Naive B cell (primary cell): ENCODE results near the gene CLCN6. TPM values are rescaled to one million over a fixed set of nuclear protein-coding genes. Genes with fewer than 3 reads are reported as not detected.

ENCODE experiments used
- ATAC-seq, 2 donors: fragments of 150-1000 bp; cut with Tn5 transposase; 2 replicates each; pipeline ENCODE4 v1.10.0; 2021; ENCODE audit warnings: low read depth in 2 of 2, mild to moderate bottlenecking in 2 of 2, moderate library complexity in 2 of 2
- DNase-seq: peaks from one replicate; pipeline ENCODE4 v3.0.0; 2022
- H3K27ac Mint-ChIP-seq, 6 donors: one replicate each; pipeline ENCODE4 v1.8.0; 2020 to 2022; ENCODE audit warnings: mild to moderate bottlenecking in 6 of 6, mixed read lengths in 6 of 6, moderate library complexity in 5 of 6, inconsistent platforms in 2 of 6
- H3K27me3 Mint-ChIP-seq, 3 donors: one replicate each; pipeline ENCODE4 v1.8.0; 2021 to 2022; ENCODE audit warnings: mixed read lengths in 3 of 3, mild to moderate bottlenecking in 1 of 3
- H3K36me3 Mint-ChIP-seq, 2 donors: one replicate each; pipeline ENCODE4 v1.8.0; 2020 to 2022; ENCODE audit warnings: mixed read lengths in 2 of 2, inconsistent platforms in 1 of 2, mild to moderate bottlenecking in 1 of 2
- H3K4me1 Mint-ChIP-seq, 3 donors: one replicate each; pipeline ENCODE4 v1.8.0; 2020 to 2022; ENCODE audit warnings: mixed read lengths in 3 of 3, inconsistent platforms in 1 of 3, mild to moderate bottlenecking in 1 of 3, moderate library complexity in 1 of 3
- H3K4me3 Mint-ChIP-seq, 8 donors: one replicate each; pipeline ENCODE4 v1.8.0; 2020 to 2022; ENCODE audit warnings: mild to moderate bottlenecking in 8 of 8, mixed read lengths in 8 of 8, moderate library complexity in 8 of 8, inconsistent platforms in 2 of 8
- H3K9me3 Mint-ChIP-seq, 7 donors: one replicate each; pipeline ENCODE4 v1.8.0; 2020 to 2022; ENCODE audit warnings: mixed read lengths in 7 of 7, mild to moderate bottlenecking in 5 of 7, inconsistent platforms in 2 of 7, moderate library complexity in 1 of 7
- polyA plus RNA-seq, 6 donors: library from polyadenylated mRNA; unstranded; fragments of 300-500 nt; fragmentation: Illumina TruSeq; gene quantifications; one replicate each; pipeline ENCODE4 v1.2.3, GENCODE V29; 2021; ENCODE audit warnings: low read depth in 6 of 6

The CLCN6 gene
- polyA plus RNA-seq, 6 donors from 2014 or later = 1.9 to 19.0 (median 9.1) TPM

DNA sequence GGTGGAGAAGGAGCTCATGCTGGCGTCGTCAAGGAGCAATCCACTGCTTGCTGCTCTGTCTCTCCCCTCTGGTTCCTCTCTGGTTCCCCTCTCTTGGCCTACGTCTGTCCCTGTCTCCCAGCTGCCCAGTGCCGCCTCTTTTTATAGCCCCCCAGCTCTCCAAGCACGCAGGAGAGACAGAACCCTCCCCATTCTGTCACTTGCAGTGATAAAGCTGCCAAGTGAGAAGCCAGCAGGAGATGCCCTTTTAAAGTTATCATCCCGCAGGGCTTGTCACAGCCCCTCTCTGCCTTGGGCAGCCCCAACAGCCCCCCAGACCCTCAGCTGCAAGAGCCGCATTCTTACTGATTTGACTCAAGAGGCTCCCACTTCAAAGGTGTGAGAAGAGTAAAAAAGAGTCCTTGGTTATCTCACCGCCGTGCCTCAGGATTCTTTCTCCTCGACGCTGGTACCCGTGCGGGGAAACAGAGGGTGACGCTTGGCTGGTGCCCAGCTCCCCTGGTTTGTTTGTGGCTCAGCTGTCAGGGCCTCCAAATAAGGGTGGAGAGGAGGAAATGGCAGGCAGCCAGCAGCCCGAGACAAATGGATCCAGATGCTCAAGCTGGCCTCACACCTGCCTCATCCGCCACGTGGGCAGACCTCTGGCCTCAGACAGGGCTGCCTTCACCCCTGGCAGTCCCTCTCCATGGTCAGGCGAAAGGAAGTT is 41.8 kb downstream of the CLCN6 start, which contains the start of gene NPPA:
NPPA (minus strand) TSS at position 117 of the 706 bp plus-strand sequence; CDS start at position 18, 99 bp downstream.
- Mint-ChIP-seq H3K36me3 (peaks cover 0 to 5% of the 10 kb centered on the region in 2 donors), H3K4me3 (no peak within 1 kb of the TSS)

GRCh38 chr1:11848373-11848700 is 42.3 kb downstream of the CLCN6 start:
- DNase-seq (no peak), ATAC-seq (no peak)
- Mint-ChIP-seq H3K9me3 (no peaks in the 10 kb centered on the region), H3K27ac (peak overlapping the region in 1 of 6 donors; percentile 41), H3K4me3 (no peak overlapping the region), H3K36me3 (peaks cover 0 to 5% of the 10 kb centered on the region in 2 donors), H3K27me3 (no peaks in the 10 kb centered on the region), H3K4me1 (peaks cover 3 to 18% (median 9%) of the 10 kb centered on the region in 3 donors)

More for the DNA sequence above, 41.8 kb downstream of the CLCN6 start, which contains the start of gene NPPA:
- Mint-ChIP-seq H3K27ac (peak within 1 kb of the TSS in 3 of 6 donors; percentile 47 to 83 (median 59)), H3K27me3 (no peaks in the 10 kb centered on the region), H3K9me3 (no peaks in the 10 kb centered on the region), H3K4me1 (peaks cover 8 to 23% (median 13%) of the 10 kb centered on the region in 3 donors)
- no peak for ATAC-seq
- no peak for DNase-seq

DNA sequence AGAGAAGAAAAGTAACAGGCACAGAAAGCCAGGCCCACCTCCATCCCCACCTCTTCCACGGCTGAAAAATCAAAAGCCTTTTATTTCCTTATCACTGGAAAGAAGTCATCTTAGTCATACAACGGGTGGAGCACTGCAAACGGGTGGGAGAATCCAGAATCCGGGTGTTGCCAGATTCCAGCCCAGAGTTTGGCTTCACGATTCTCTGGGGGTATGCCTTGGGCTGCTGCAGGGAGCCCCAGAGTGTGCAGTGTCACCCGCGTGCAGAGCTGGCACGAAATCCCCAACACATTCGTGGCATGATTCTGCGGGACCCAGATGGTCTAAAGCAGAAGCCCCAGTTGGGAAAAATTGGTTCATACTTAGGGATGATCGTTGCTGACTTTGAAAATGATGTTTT is 44.2 kb downstream of the CLCN6 start:
- Mint-ChIP-seq H3K4me1 (peaks cover 0 to 9% (median 0%) of the 10 kb centered on the region in 3 donors), H3K36me3 (peaks cover 0 to 5% of the 10 kb centered on the region in 2 donors), H3K27ac (peak overlapping the region in 1 of 6 donors; percentile 38), H3K4me3 (no peak overlapping the region), H3K9me3 (no peaks in the 10 kb centered on the region), H3K27me3 (no peaks in the 10 kb centered on the region)
- ATAC-seq = no peak
- DNase-seq = no peak

DNA sequence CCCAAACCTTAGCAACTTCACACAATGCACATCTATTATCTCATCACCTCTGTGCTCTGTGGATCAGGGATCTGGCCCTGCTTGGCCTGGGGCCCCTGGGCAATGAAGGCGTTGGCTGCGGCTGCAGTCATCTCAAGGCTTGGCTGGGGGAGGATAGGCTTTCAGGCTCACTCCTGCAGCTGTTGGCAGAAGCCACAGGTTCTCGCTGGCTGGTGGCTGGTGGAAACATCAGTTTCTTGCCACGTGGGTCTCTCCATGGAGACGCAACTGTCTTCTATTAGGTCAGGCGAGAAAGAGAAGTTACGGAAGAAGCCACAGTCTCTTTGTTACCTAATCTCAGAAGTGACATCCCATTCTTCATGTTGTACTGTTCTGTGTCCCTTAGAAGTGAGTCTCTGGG is 45.2 kb downstream of the CLCN6 start:
- DNase-seq (no peak), ATAC-seq (no peak)
- H3K4me1 Mint-ChIP-seq = peaks cover 0 to 9% (median 0%) of the 10 kb centered on the region in 3 donors
- H3K27me3 Mint-ChIP-seq = no peaks in the 10 kb centered on the region
- H3K9me3 Mint-ChIP-seq = no peaks in the 10 kb centered on the region
- H3K4me3 Mint-ChIP-seq = no peak overlapping the region
- H3K27ac Mint-ChIP-seq = peak overlapping the region in 1 of 6 donors; percentile 51
- no peaks in the 10 kb centered on the region for H3K36me3 Mint-ChIP-seq

- DNase-seq (no peak), ATAC-seq (no peak)
Measured at GRCh38 chr1:11854519-11854918, 48.5 kb downstream of the CLCN6 start.

GRCh38 chr1:11855430-11855829 is 49.4 kb downstream of the CLCN6 start:
- peaks cover 15 to 32% (median 22%) of the 10 kb centered on the region in 3 donors for H3K27me3 Mint-ChIP-seq

More at GRCh38 chr1:11854519-11854918, 48.5 kb downstream of the CLCN6 start:
- peaks cover 0 to 2% (median 0%) of the 10 kb centered on the region in 3 donors for H3K4me1 Mint-ChIP-seq
- no peaks in the 10 kb centered on the region for H3K36me3 Mint-ChIP-seq
- H3K9me3 Mint-ChIP-seq = no peaks in the 10 kb centered on the region
- H3K4me3 Mint-ChIP-seq = no peak overlapping the region
- H3K27ac Mint-ChIP-seq = no peak overlapping the region
- H3K27me3 Mint-ChIP-seq = peaks cover 8 to 23% (median 13%) of the 10 kb centered on the region in 3 donors

DNA sequence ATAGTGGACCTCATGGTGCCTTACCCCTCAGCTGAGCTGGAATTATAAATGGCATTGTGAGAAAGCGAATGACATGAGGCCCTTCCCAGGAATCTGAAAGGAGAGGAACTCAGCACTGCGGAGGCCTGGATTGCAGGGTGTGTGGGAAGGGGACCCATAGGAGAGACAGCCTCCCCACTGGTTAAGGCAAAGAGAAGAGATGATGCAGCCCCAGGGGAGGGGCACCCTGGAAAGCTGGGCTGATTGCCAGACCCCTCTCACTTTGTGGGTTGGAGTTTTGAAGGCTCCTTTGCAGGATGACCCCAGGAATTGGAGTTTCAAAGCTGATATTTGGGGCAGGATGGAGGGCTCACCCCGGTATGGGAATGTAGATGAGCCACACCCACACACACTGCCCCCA is 50.7 kb downstream of the CLCN6 start:
- no peak overlapping the region for H3K27ac Mint-ChIP-seq
- peaks cover 0 to 3% (median 0%) of the 10 kb centered on the region in 7 donors for H3K9me3 Mint-ChIP-seq
- no peaks in the 10 kb centered on the region for H3K36me3 Mint-ChIP-seq
- peaks cover 26 to 44% (median 35%) of the 10 kb centered on the region in 3 donors for H3K27me3 Mint-ChIP-seq
- ATAC-seq (no peak), DNase-seq (no peak)
- H3K4me3 Mint-ChIP-seq = no peak overlapping the region
- H3K4me1 Mint-ChIP-seq = no peaks in the 10 kb centered on the region

More at GRCh38 chr1:11855430-11855829, 49.4 kb downstream of the CLCN6 start:
- Mint-ChIP-seq H3K27ac (no peak overlapping the region), H3K9me3 (no peaks in the 10 kb centered on the region), H3K36me3 (no peaks in the 10 kb centered on the region), H3K4me1 (peaks cover 0 to 2% (median 0%) of the 10 kb centered on the region in 3 donors), H3K4me3 (no peak overlapping the region)
- DNase-seq = no peak
- no peak for ATAC-seq

- Mint-ChIP-seq H3K4me1 (no peaks in the 10 kb centered on the region), H3K27ac (no peak overlapping the region)
- ATAC-seq = peak in 1 of 2 donors; percentile 36
Measured at GRCh38 chr1:11857164-11857851, 51.3 kb downstream of the CLCN6 start.

DNA sequence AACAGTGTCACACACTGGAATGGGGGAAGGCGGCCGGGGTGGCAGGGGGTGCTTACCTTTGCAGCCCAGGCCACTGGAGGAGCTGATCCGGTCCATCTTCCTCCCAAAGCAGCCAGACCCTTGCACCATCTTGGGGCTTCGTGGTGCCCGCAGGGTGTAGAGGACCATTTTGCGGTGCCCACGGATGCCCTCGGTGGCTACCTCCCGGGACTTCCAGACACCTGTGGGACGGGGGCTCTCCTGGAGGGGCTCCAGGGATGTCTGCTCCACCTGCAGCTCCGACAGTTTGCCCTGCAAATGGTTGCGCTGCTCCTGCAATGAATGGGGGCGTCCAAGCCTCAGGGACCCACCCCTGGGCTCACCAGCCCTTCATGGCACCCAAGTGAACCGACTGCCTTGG is 52.2 kb downstream of the CLCN6 start:
- no peaks in the 10 kb centered on the region for H3K36me3 Mint-ChIP-seq
- no peak overlapping the region for H3K27ac Mint-ChIP-seq
- H3K9me3 Mint-ChIP-seq = peaks cover 0 to 4% (median 0%) of the 10 kb centered on the region in 7 donors
- H3K27me3 Mint-ChIP-seq = peaks cover 36 to 55% (median 47%) of the 10 kb centered on the region in 3 donors
- DNase-seq (no peak), ATAC-seq (no peak)
- no peaks in the 10 kb centered on the region for H3K4me1 Mint-ChIP-seq
- no peak overlapping the region for H3K4me3 Mint-ChIP-seq

More at GRCh38 chr1:11857164-11857851, 51.3 kb downstream of the CLCN6 start:
- Mint-ChIP-seq H3K27me3 (peaks cover 32 to 49% (median 41%) of the 10 kb centered on the region in 3 donors), H3K4me3 (no peak overlapping the region), H3K9me3 (peaks cover 0 to 4% (median 0%) of the 10 kb centered on the region in 7 donors), H3K36me3 (no peaks in the 10 kb centered on the region)
- DNase-seq = no peak

DNA sequence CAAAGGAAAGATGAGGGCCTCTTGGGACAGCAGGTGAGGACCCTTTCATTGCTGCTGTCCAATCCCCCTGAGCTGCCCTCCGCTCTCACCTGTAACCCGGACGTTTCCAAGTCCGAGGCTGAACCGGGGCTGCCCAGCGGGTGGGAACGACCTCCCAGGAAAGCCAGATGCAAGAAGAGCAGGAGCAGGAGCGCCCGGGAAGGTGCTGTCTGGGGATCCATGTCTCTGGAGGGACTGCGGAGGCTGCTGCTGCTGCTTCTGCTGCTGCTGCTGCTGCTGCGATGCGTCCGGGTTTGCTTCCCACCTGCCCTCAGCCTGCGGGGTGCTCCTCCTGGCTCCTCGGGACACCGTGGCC is 52.6 kb downstream of the CLCN6 start, which contains the start of gene NPPB:
NPPB (minus strand) TSS at position 333 of the 355 bp plus-strand sequence; CDS start at position 221, 112 bp downstream.
- H3K27me3 Mint-ChIP-seq = peaks cover 40 to 55% (median 47%) of the 10 kb centered on the region in 3 donors
- DNase-seq = no peak
- peak within 1 kb of the TSS in 1 of 8 donors; percentile 47 for H3K4me3 Mint-ChIP-seq
- no peaks in the 10 kb centered on the region for H3K4me1 Mint-ChIP-seq
- no peaks in the 10 kb centered on the region for H3K36me3 Mint-ChIP-seq
- peaks cover 0 to 4% (median 0%) of the 10 kb centered on the region in 7 donors for H3K9me3 Mint-ChIP-seq
- peak within 1 kb of the TSS in 1 of 6 donors; percentile 26 for H3K27ac Mint-ChIP-seq
- ATAC-seq = no peak

GRCh38 chr1:11858968-11859871 is 53.2 kb downstream of the CLCN6 start:
- H3K4me3 Mint-ChIP-seq = peak overlapping the region in 1 of 8 donors; percentile 47
- H3K36me3 Mint-ChIP-seq = no peaks in the 10 kb centered on the region
- no peaks in the 10 kb centered on the region for H3K4me1 Mint-ChIP-seq
- peaks cover 44 to 59% (median 47%) of the 10 kb centered on the region in 3 donors for H3K27me3 Mint-ChIP-seq
- peak; percentile 67 for DNase-seq
- peak overlapping the region in 1 of 6 donors; percentile 26 for H3K27ac Mint-ChIP-seq
- H3K9me3 Mint-ChIP-seq = peaks cover 0 to 4% (median 0%) of the 10 kb centered on the region in 7 donors
- ATAC-seq = peak; percentile 90 to 91

DNA sequence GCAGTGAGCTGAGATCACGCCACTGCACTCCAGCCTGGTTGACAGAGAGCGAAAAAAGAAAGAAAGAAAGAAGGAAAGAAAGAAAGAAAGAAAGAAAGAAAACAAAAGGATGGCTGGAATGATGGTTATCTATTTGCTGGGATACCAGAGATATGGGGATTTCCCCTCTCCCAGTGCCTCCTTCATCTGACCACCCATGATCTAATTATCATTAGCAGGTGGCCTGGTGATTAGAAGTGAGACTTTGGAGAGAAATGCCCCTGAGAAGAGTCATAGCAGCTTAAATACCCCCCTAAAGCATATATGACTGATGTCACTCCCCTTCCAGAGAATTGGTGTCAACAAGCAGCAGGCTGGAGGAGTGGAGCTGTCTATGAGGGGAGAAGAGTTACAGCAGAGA is 54.1 kb downstream of the CLCN6 start:
- ATAC-seq (no peak), DNase-seq (no peak)
- H3K9me3 Mint-ChIP-seq = peaks cover 0 to 4% (median 0%) of the 10 kb centered on the region in 7 donors
- H3K4me1 Mint-ChIP-seq = no peaks in the 10 kb centered on the region
- H3K36me3 Mint-ChIP-seq = no peaks in the 10 kb centered on the region
- H3K4me3 Mint-ChIP-seq = no peak overlapping the region
- no peak overlapping the region for H3K27ac Mint-ChIP-seq
- H3K27me3 Mint-ChIP-seq = peaks cover 44 to 65% (median 47%) of the 10 kb centered on the region in 3 donors

DNA sequence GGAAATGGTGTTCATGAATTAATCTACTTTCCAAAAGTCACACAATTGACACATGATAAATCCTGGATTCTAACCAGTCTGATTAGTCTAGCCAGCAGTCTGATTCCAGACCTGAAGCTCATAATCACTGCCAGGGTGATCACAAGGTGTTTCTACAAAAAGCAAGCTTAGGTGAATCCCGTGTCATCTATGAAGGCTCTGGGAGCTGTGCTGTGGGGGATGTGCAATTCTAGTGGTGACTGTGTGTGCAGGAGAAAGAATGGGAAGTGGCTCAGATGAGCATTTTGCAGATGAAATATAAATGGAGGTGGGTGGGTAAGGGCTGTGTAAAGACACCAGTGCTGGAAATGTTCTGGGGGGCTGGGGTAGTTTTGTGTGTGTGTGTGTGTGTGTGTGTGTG is 54.6 kb downstream of the CLCN6 start:
- Mint-ChIP-seq H3K9me3 (peaks cover 0 to 4% (median 0%) of the 10 kb centered on the region in 7 donors), H3K27me3 (peaks cover 44 to 70% (median 47%) of the 10 kb centered on the region in 3 donors), H3K4me3 (no peak overlapping the region), H3K27ac (peak overlapping the region in 1 of 6 donors; percentile 80), H3K4me1 (no peaks in the 10 kb centered on the region), H3K36me3 (no peaks in the 10 kb centered on the region)
- ATAC-seq = no peak
- no peak for DNase-seq
